A673 (cell line): ENCODE data around the gene HEXA. TPM values are rescaled to one million over a fixed set of nuclear protein-coding genes. Genes with fewer than 3 reads are reported as not detected.

Experiments
- BruUV-seq: library from RNA; stranded (reverse); fragments of 400-500 nt; replicated peaks from 2 replicates; lab custom pipeline; 2021; lab: Mats Ljungman, UMichigan
- CTCF ChIA-PET: fragments of 300-600 bp; sonication (Branson Sonifier 250); formaldehyde crosslinking; loops from one replicate; lab custom pipeline; 2022; ENCODE audit warnings: antibody characterized with exemption; lab: Charles Lee
- POLR2A ChIA-PET: fragments of 300-600 bp; sonication (Branson Sonifier 250); formaldehyde crosslinking; loops from one replicate; lab custom pipeline; 2022; ENCODE audit warnings: antibody characterized with exemption; ENCODE audit not compliant: low non-redundant PET; lab: Charles Lee
- DNase-seq: peaks from one replicate; pipeline ENCODE4 v3.0.0-alpha.2; 2015; ENCODE audit warnings: low spot score
- H3K27ac ChIP-seq: fragments of 200-600 bp; sonication (generic); 2 replicates; pipeline ENCODE4 v1.5.1; 2016; ENCODE audit warnings: mixed run types, low read depth, mild to moderate bottlenecking, mixed read lengths, antibody characterized with exemption, low read length; ENCODE audit not compliant: poor library complexity, severe bottlenecking
- H3K27me3 ChIP-seq: fragments of 200-600 bp; sonication (generic); replicated peaks from 2 replicates; pipeline ENCODE4 v1.6.1; 2017; ENCODE audit warnings: mixed run types, low read depth, mild to moderate bottlenecking, mixed read lengths, antibody characterized with exemption, low read length; ENCODE audit not compliant: insufficient read depth, poor library complexity
- H3K36me3 ChIP-seq: fragments of 200-600 bp; sonication (generic); 2 replicates; pipeline ENCODE4 v1.6.1; 2016; ENCODE audit warnings: mixed run types, mild to moderate bottlenecking, mixed read lengths, antibody characterized with exemption, low read length; ENCODE audit not compliant: insufficient read depth, poor library complexity, severe bottlenecking
- H3K4me1 ChIP-seq: fragments of 200-600 bp; sonication (generic); 2 replicates; pipeline ENCODE4 v1.6.1; 2017; ENCODE audit warnings: mixed run types, mild to moderate bottlenecking, mixed read lengths, antibody characterized with exemption, low read length; ENCODE audit not compliant: insufficient read depth, poor library complexity, severe bottlenecking
- H3K4me3 ChIP-seq: fragments of 200-600 bp; sonication (generic); 2 replicates; pipeline ENCODE4 v1.5.1; 2016; ENCODE audit warnings: low read depth, mixed run types, mild to moderate bottlenecking, mixed read lengths, low read length; ENCODE audit not compliant: poor library complexity, severe bottlenecking
- H3K9me3 ChIP-seq: fragments of 200-600 bp; sonication (generic); 2 replicates; pipeline ENCODE4 v1.6.1; 2016; ENCODE audit warnings: mixed run types, low read depth, mild to moderate bottlenecking, mixed read lengths, antibody characterized with exemption, low read length; ENCODE audit not compliant: poor library complexity, severe bottlenecking
- CTCF ChIP-seq: fragments of 300-800, 200-600 bp; sonication (generic); conservative IDR thresholded peaks from 2 replicates; pipeline ENCODE4 v1.5.1; 2017; ENCODE audit warnings: low read depth, mild to moderate bottlenecking, antibody characterized with exemption, low read length, moderate library complexity, mixed read lengths
- EZH2 ChIP-seq: fragments of 200-600 bp; sonication (generic); IDR thresholded peaks from 2 replicates; pipeline ENCODE4 v1.6.1; 2017; ENCODE audit warnings: borderline replicate concordance, low read depth, mild to moderate bottlenecking, mixed read lengths, antibody characterized with exemption, low read length; ENCODE audit not compliant: poor library complexity, severe bottlenecking
- intact Hi-C: fragments of 100-400 bp; cut with micrococcal nuclease; formaldehyde crosslinking; loops from one replicate; pipeline ENCODE4 v1.10.0; 2022; ENCODE audit not compliant: unreplicated experiment
- total RNA-seq: library from RNA; stranded (reverse); gene quantifications from 2 replicates; pipeline ENCODE4 v1.2.3, GENCODE V29; 2021

The HEXA gene
- total RNA-seq, 1 experiment from 2014 or later = 64.8 TPM

- H3K4me3 ChIP-seq = no peak overlapping the region
- no peak overlapping the region for H3K27ac ChIP-seq
- DNase-seq = peak; percentile 40
- H3K4me1 ChIP-seq = no peaks in the 10 kb centered on the region
- no peak for TF ChIP-seq EZH2
- peak; percentile 58 for TF ChIP-seq CTCF
- intact Hi-C loops = no loop called here
- ChIA-PET CTCF (no interaction called here), POLR2A (no interaction called here)
- no peaks in the 10 kb centered on the region for H3K9me3 ChIP-seq
- H3K27me3 ChIP-seq = no peaks in the 10 kb centered on the region
- H3K36me3 ChIP-seq = no peaks in the 10 kb centered on the region
- BruUV-seq = no TSS peak
These were observed 33.4 kb downstream of the HEXA start for GRCh38 chr15:72342385-72342784.

GRCh38 chr15:72341361-72341760 is 34.5 kb downstream of the HEXA start:
- no peak overlapping the region for H3K4me3 ChIP-seq
- H3K4me1 ChIP-seq = no peaks in the 10 kb centered on the region
- H3K27me3 ChIP-seq = no peaks in the 10 kb centered on the region
- peak; percentile 26 for DNase-seq
- TF ChIP-seq EZH2 (no peak), CTCF (peak; percentile 39; the same call in 1 of the 2 replicates)
- no TSS peak for BruUV-seq
- H3K36me3 ChIP-seq = no peaks in the 10 kb centered on the region
- POLR2A ChIA-PET = no interaction called here
- CTCF ChIA-PET = interaction anchor here (0.6 kb wide), 1 partner anchor 141 kb away, joined by 5 read pairs; no protein-coding TSS in a partner anchor
- no peaks in the 10 kb centered on the region for H3K9me3 ChIP-seq
- no peak overlapping the region for H3K27ac ChIP-seq
- intact Hi-C loops = no loop called here

- H3K4me1 ChIP-seq = no peaks in the 10 kb centered on the region
- no peaks in the 10 kb centered on the region for H3K27me3 ChIP-seq
- no peaks in the 10 kb centered on the region for H3K36me3 ChIP-seq
- TF ChIP-seq EZH2 = no peak
- no peak for TF ChIP-seq CTCF
- ChIA-PET POLR2A (no interaction called here), CTCF (no interaction called here)
- intact Hi-C loops = no loop called here
- no peak overlapping the region for H3K27ac ChIP-seq
- BruUV-seq = no TSS peak
- H3K4me3 ChIP-seq = no peak overlapping the region
- no peaks in the 10 kb centered on the region for H3K9me3 ChIP-seq
- DNase-seq = no peak
These were observed 35.4 kb downstream of the HEXA start for GRCh38 chr15:72340366-72340765.
